HG03196 (cell line): ENCODE results near the gene PDE6D.
"Not testable (repeated sequence)": the region's sequence is repeated elsewhere in the genome, so short reads cannot be mapped to it uniquely, and the experiment has no call there.

Experiments used
- ATAC-seq: cut with Tn5 transposase; IDR thresholded peaks from one replicate; pipeline ENCODE4 v1.9.1; 2021; ENCODE audit not compliant: unreplicated experiment

PDE6D gene

GRCh38 chr2:231720987-231721966 lies 59.8 kb downstream of the PDE6D start:
- ATAC-seq, result peak; percentile 64

GRCh38 chr2:231720292-231720986 lies 60.6 kb downstream of the PDE6D start:
- ATAC-seq, result peak; percentile 9

GRCh38 chr2:231718799-231719198 lies 62.3 kb downstream of the PDE6D start:
- no peak for ATAC-seq

- ATAC-seq, result no peak
Measured at GRCh38 chr2:231717281-231718171, 63.6 kb downstream of the PDE6D start.

GRCh38 chr2:231716666-231717280 lies 64.3 kb downstream of the PDE6D start:
- ATAC-seq, result no peak

- ATAC-seq, result no peak
Measured at GRCh38 chr2:231715988-231716616, 65.0 kb downstream of the PDE6D start.

GRCh38 chr2:231715499-231715837 lies 65.6 kb downstream of the PDE6D start:
- ATAC-seq, result no peak

GRCh38 chr2:231714639-231715498 lies 66.2 kb downstream of the PDE6D start:
- peak; percentile 32 for ATAC-seq

- ATAC-seq, result peak; percentile 25
Measured at GRCh38 chr2:231713730-231714638, 67.1 kb downstream of the PDE6D start.

- ATAC-seq, result not testable (repeated sequence)
Measured at GRCh38 chr2:231713406-231713729, 67.7 kb downstream of the PDE6D start.

GRCh38 chr2:231712451-231713021 lies 68.5 kb downstream of the PDE6D start:
- ATAC-seq, result not testable (repeated sequence)

GRCh38 chr2:231711677-231712450 lies 69.2 kb downstream of the PDE6D start:
- no peak for ATAC-seq

- no peak for ATAC-seq
Measured at GRCh38 chr2:231710799-231711676, 70.0 kb downstream of the PDE6D start.

- ATAC-seq, result peak; percentile 18
Measured at GRCh38 chr2:231709981-231710798, 70.9 kb downstream of the PDE6D start.

GRCh38 chr2:231709636-231709980 lies 71.5 kb downstream of the PDE6D start:
- ATAC-seq, result no peak
